K562 (cell line): ENCODE results near the gene FUBP3. TPM values are rescaled to one million over a fixed set of nuclear protein-coding genes. Genes with fewer than 3 reads are reported as not detected.

Experiments
- AFF4 ChIP-seq: sonication (generic); formaldehyde crosslinking; IDR thresholded peaks from 2 replicates; pipeline ENCODE4 v1.8.0; 2023; ENCODE audit warnings: mild to moderate bottlenecking, missing genetic modification reagents
- C11orf30 ChIP-seq: fragments of 450-650 bp; IDR thresholded peaks from 2 replicates; pipeline ENCODE4 v1.6.1; 2016; ENCODE audit warnings: low read depth, mild to moderate bottlenecking
- CHD7 ChIP-seq: fragments of 200-600 bp; sonication (generic); IDR thresholded peaks from one replicate; pipeline ENCODE4 v1.6.1; 2012; ENCODE audit warnings: mild to moderate bottlenecking, low read depth, low read length, inconsistent platforms
- CREB1 ChIP-seq, 2 experiments: sonication (generic) in 1 of 2; formaldehyde crosslinking in 1 of 2; IDR thresholded peaks; 2 replicates each; pipeline versions ENCODE4 v1.6.1 to v1.8.0; 2012 to 2022; ENCODE audit warnings: inconsistent platforms in 1 of 2, mild to moderate bottlenecking in 1 of 2, missing genetic modification reagents in 1 of 2, moderate library complexity in 1 of 2
- PHF8 ChIP-seq: fragments of 200-600 bp; sonication (generic); IDR thresholded peaks from 2 replicates; pipeline ENCODE4 v1.6.1; 2012; ENCODE audit warnings: mixed run types, mild to moderate bottlenecking, inconsistent platforms, low read length, moderate library complexity, borderline replicate concordance
- TEAD4 ChIP-seq, 2 experiments: sonication (generic) in 1 of 2; formaldehyde crosslinking in 1 of 2; IDR thresholded peaks; 2 replicates each; pipeline versions ENCODE4 v1.6.1 to v1.8.0; 2012 to 2022; ENCODE audit warnings: borderline replicate concordance in 1 of 2, inconsistent platforms in 1 of 2, low read length in 1 of 2, mild to moderate bottlenecking in 1 of 2, missing genetic modification reagents in 1 of 2
- ZNF449 ChIP-seq: fragments of 250-450 bp; sonication (Bioruptor Pico); IDR thresholded peaks from 2 replicates; pipeline ENCODE4 v1.8.0; 2022; ENCODE audit warnings: moderate library complexity, mild to moderate bottlenecking, inconsistent platforms
- polyA plus RNA-seq, 8 experiments: library from polyadenylated mRNA; depleted of rRNA in 4 of 8; stranded (reverse) in 5 of 8; unstranded in 3 of 8; fragments of >200 nt; fragmentation: Nextera tagmentation in 2 of 8; fragmentation: Illumina TruSeq in 1 of 8; extraction: Ambion mirVana in 2 of 8; extraction: Trizol in 1 of 8; gene quantifications; 2 replicates each; pipeline versions ENCODE4 v1.2.1 to v1.2.3, GENCODE V29; 2011 to 2014; ENCODE audit warnings: inconsistent platforms in 1 of 8, missing spikeins in 1 of 8
- total RNA-seq, 7 experiments: library from RNA; depleted of rRNA in 6 of 7; stranded (reverse); fragments of >200 nt in 6 of 7; fragmentation: Illumina TruSeq in 2 of 7; extraction: Trizol in 2 of 7; gene quantifications; 2 replicates each; pipeline versions ENCODE4 v1.2.1 to v1.2.3, GENCODE V29; 2011 to 2021; ENCODE audit warnings: low replicate concordance in 1 of 7

FUBP3 gene
- total and polyA plus RNA-seq, 9 of the 15 experiments (the other 6 are each of a cell fraction or from before 2014, with no cell fraction given), result 3.0 to 64.0 (median 48.1) TPM

- no peak for TF ChIP-seq CHD7
- 0 out of 2 replicates have a peak, but pooled peaks have one; percentile 10 for TF ChIP-seq C11orf30
- TF ChIP-seq ZNF449 (CRISPR knock-in tag), result no peak
- TF ChIP-seq TEAD4 (IDR thresholded peaks at IDR 0.05; ENCODE audit: low read length), result 0 out of 2 replicates have a peak, but pooled peaks have one; percentile 15
- TF ChIP-seq TEAD4 (CRISPR knock-in tag; IDR thresholded peaks at IDR 0.05; ENCODE audit: borderline replicate concordance), result no peak
- TF ChIP-seq AFF4 (CRISPR knock-in tag), result no peak
- TF ChIP-seq CREB1 (IDR thresholded peaks at IDR 0.05), result no peak
- peak; percentile 20; the same call in 1 of the 2 replicates for TF ChIP-seq CREB1 (CRISPR knock-in tag; IDR thresholded peaks at IDR 0.05)
- TF ChIP-seq PHF8, result peak; percentile 22; the same call in 1 of the 2 replicates
Observed at GRCh38 chr9:130576176-130576575, 3.2 kb upstream of the FUBP3 start (continued).
